ENCODE data around the gene COX8C.

- TF ChIP-seq POLR2A (IDR thresholded peaks at IDR 0.05) (no peak), CTCF (IDR thresholded peaks at IDR 0.05 in 8 of 11, conservative IDR thresholded peaks at IDR 0.05 in 3 of 11) (no peak), POLR2AphosphoS5 (IDR thresholded peaks at IDR 0.05) (no peak)
Observed at GRCh38 chr14:93316716-93317115, 30.3 kb upstream of the COX8C start.
